Measurements from ENCODE around the gene FGF1.

Gene FGF1

DNA sequence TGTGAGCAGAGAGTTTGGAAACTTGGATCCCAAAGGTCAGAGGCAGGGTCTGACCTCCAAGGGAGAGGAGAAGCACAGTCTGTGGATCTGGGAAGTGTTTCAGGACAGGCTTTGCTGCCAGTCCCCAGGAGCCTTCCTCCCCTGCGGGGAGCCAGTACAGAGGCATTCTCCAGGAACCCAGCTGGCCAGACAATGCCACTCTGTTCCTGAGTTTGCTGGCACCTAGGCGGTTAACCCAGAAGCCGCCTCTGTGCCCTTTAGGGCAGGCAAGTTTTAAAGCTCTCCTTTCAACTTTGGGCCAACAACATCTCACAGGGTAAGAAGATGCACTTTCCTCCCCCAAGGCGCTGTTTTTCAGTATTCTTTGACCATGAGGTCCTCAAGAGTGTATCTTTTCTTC, 37.0 kb upstream of the FGF1 start:
- TF ChIP-seq, protein P1, sequence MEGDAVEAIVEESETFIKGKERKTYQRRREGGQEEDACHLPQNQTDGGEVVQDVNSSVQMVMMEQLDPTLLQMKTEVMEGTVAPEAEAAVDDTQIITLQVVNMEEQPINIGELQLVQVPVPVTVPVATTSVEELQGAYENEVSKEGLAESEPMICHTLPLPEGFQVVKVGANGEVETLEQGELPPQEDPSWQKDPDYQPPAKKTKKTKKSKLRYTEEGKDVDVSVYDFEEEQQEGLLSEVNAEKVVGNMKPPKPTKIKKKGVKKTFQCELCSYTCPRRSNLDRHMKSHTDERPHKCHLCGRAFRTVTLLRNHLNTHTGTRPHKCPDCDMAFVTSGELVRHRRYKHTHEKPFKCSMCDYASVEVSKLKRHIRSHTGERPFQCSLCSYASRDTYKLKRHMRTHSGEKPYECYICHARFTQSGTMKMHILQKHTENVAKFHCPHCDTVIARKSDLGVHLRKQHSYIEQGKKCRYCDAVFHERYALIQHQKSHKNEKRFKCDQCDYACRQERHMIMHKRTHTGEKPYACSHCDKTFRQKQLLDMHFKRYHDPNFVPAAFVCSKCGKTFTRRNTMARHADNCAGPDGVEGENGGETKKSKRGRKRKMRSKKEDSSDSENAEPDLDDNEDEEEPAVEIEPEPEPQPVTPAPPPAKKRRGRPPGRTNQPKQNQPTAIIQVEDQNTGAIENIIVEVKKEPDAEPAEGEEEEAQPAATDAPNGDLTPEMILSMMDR (IDR thresholded peaks at IDR 0.05; ENCODE audit: low read depth, low read length), result no peak
- Histone ChIP-seq H3K36me3 (no peaks in the 10 kb centered on the region), H3K9me3 (no peaks in the 10 kb centered on the region), H3K4me1 (peaks cover 8% of the 10 kb centered on the region; the same call in 1 of the 2 replicates), H3K4me3 (ENCODE audit: low read depth, low read length) (no peak overlapping the region), H3K27me3 (no peaks in the 10 kb centered on the region)
- no peak for DNase-seq

DNA sequence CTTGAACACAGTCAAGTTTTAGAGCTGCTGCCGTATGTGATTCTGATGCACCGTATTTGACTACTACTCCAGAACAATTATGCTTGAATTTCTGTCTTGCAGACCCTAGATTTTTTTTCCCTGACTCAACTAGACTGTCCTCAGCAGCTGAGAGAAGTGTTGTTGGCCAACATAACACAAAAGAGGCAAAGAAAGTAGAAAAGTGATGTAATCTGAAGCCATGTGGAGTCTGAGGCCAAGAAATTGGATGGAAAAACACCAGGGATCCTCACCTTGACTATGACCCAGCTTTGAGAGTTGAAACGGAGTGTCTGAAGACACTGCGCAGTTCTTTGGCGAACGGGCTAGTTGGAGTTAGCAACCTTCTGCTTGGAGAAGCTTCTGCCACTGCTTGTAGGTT, 36.3 kb upstream of the FGF1 start:
- DNase-seq, result no peak
- no peaks in the 10 kb centered on the region for H3K36me3 ChIP-seq
- TF ChIP-seq, protein P1 (IDR thresholded peaks at IDR 0.05; ENCODE audit: low read depth, low read length), result no peak
- peaks cover 14% of the 10 kb centered on the region for H3K4me1 ChIP-seq
- no peaks in the 10 kb centered on the region for H3K9me3 ChIP-seq
- no peak overlapping the region for H3K4me3 ChIP-seq (ENCODE audit: low read depth, low read length)
- H3K27me3 ChIP-seq, result no peaks in the 10 kb centered on the region

DNA sequence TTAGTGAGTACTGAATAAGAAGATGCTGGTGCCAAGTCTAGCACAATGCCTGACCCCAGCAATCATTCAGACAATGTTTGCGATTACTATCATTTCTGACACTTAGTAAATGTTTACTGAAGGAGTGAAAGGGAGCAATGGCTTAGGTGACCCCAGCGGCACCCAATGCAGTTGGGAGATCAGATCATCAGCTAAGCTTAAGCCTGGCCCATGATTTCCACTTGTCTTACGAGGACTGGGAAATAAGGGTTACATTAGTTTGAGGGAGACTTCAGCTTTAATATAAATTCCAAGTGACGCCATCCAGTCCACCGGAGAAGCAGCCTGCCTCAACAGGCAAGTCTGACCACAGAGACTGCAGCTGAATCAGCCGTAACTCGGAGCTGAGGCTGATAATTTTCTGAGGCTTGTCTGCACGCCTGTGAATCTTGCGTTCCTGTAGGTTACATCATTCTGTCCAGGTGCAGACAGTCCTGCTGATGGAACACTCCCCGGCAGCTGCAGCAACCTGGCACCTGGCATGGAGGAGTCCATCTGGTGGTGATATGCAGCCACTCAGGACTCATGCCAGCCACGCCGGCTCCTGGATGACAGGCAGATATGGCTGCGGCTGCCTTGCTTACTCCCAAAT, 34.9 kb upstream of the FGF1 start:
- no peaks in the 10 kb centered on the region for H3K36me3 ChIP-seq
- H3K4me1 ChIP-seq, result peaks cover 15% of the 10 kb centered on the region
- TF ChIP-seq, protein P1 (IDR thresholded peaks at IDR 0.05; ENCODE audit: low read depth, low read length), result peak; percentile 18; the same call in 1 of the 2 replicates
- no peak overlapping the region; the same call in 1 of the 2 replicates for H3K4me3 ChIP-seq (ENCODE audit: low read depth, low read length)
- no peaks in the 10 kb centered on the region for H3K9me3 ChIP-seq
- peak; percentile 55 for DNase-seq
- no peaks in the 10 kb centered on the region for H3K27me3 ChIP-seq

DNA sequence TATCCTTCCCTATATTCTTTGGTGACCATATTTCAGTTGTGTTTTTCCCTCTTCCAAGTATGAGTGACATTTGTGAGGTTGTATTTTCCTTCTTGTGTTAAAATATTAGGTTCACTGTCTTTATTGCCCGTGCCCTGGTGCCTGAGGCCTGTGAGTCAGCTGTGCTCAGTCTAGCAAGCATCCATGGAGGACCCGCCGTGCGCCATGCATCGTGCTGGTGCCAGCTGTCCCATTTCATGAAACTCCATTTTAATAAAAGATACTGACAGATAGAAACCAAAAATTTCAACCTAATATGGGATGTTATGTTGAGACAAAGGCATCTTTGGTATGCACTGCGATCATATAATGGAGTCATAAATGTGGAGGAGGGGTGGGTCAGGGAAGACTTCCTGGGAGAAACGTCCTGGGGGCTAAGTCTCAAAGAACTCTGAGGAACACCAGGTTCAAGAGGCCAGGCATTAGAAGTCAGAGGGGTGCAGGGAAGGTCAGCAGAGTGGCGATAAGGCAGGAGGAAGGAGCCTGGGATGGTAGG, 34.0 kb upstream of the FGF1 start:
- TF ChIP-seq, protein P1 (IDR thresholded peaks at IDR 0.05; ENCODE audit: low read depth, low read length), result no peak
- Histone ChIP-seq H3K4me3 (ENCODE audit: low read depth, low read length) (no peak overlapping the region), H3K36me3 (no peaks in the 10 kb centered on the region), H3K27me3 (no peaks in the 10 kb centered on the region), H3K9me3 (no peaks in the 10 kb centered on the region), H3K4me1 (peaks cover 15% of the 10 kb centered on the region)
- DNase-seq, result no peak

DNA sequence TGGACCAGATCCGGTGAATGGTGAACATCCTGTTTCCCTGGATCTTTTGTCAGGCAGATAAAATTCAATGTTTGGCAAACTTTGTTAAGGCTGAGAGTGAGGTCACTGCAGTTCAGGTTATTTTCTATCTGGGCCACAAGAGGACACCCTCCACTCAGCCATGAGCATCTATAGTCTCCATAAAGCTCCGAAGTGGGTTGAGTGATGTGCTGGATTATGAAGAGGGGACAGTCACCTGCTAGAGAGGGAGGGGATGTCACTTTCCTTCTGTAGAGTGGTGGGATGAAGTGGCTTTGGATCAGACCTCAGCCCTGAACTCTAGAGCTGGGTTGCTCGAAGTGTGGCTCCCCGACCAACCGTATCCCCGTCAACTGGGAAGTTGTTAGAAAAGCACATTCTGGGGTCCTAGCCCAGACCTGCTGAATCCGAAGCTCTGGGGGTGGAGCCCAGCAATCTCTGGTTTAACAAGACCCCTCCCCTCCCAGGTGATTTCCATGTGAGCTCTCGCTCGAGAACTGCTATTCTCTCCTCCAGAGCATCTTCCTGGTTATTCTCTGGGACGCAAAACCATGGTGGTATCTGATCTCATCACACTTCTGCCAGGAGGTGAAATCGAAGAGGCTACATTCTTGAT, 31.8 kb upstream of the FGF1 start:
- DNase-seq, result peak; percentile 52

More for the DNA sequence above, 31.8 kb upstream of the FGF1 start:
- Histone ChIP-seq H3K4me3 (ENCODE audit: low read depth, low read length) (no peak overlapping the region), H3K4me1 (peaks cover 15% of the 10 kb centered on the region), H3K9me3 (no peaks in the 10 kb centered on the region), H3K27me3 (no peaks in the 10 kb centered on the region), H3K36me3 (no peaks in the 10 kb centered on the region)
- TF ChIP-seq, protein P1 (IDR thresholded peaks at IDR 0.05; ENCODE audit: low read depth, low read length), result peak; percentile 90

Measured in BE2C (cell line).